RWPE2 (cell line): ENCODE data around the gene IL4R.

Experiments used
- ATAC-seq: fragments of 200-7000 bp; cut with Tn5 transposase; 3 replicates; pipeline ENCODE4 v1.9.1; 2021; ENCODE audit warnings: low read depth
- DNase-seq: peaks from one replicate; pipeline ENCODE4 v3.0.0-alpha.2; 2020; ENCODE audit warnings: low spot score
- H3K27ac ChIP-seq: fragments of 450-650 bp; 2 replicates; pipeline ENCODE4 v1.5.1; 2017; ENCODE audit warnings: mild to moderate bottlenecking; ENCODE audit not compliant: poor library complexity, severe bottlenecking
- H3K27me3 ChIP-seq: fragments of 250-450 bp; sonication (Bioruptor Pico); 2 replicates; pipeline ENCODE4 v1.5.1; 2021; ENCODE audit warnings: mild to moderate bottlenecking, moderate library complexity; ENCODE audit not compliant: insufficient read depth, poor library complexity, severe bottlenecking
- H3K36me3 ChIP-seq: fragments of 250-450 bp; sonication (Bioruptor Pico); 2 replicates; pipeline ENCODE4 v1.5.1; 2020; ENCODE audit warnings: low read depth, mild to moderate bottlenecking, moderate library complexity
- H3K4me1 ChIP-seq: fragments of 250-450 bp; sonication (Bioruptor Pico); 2 replicates; pipeline ENCODE4 v1.5.1; 2021; ENCODE audit warnings: mild to moderate bottlenecking, moderate library complexity; ENCODE audit not compliant: insufficient read depth, poor library complexity, severe bottlenecking
- H3K4me3 ChIP-seq: fragments of 250-450 bp; sonication (Bioruptor Pico); 2 replicates; pipeline ENCODE4 v1.5.1; 2021; ENCODE audit warnings: mild to moderate bottlenecking, moderate library complexity; ENCODE audit not compliant: severe bottlenecking
- H3K9me3 ChIP-seq: fragments of 250-450 bp; sonication (Bioruptor Pico); 2 replicates; pipeline ENCODE4 v1.5.1; 2021; ENCODE audit warnings: mild to moderate bottlenecking, moderate library complexity; ENCODE audit not compliant: severe bottlenecking
- TF ChIP-seq, protein P1 (sequence below): fragments of 450-650 bp; IDR thresholded peaks from one replicate; pipeline ENCODE4 v1.5.1; 2017; ENCODE audit warnings: mild to moderate bottlenecking, moderate library complexity; ENCODE audit not compliant: poor library complexity, severe bottlenecking

IL4R gene

GRCh38 chr16:27377666-27378485 lies 64.1 kb downstream of the IL4R start:
- TF ChIP-seq, protein P1, sequence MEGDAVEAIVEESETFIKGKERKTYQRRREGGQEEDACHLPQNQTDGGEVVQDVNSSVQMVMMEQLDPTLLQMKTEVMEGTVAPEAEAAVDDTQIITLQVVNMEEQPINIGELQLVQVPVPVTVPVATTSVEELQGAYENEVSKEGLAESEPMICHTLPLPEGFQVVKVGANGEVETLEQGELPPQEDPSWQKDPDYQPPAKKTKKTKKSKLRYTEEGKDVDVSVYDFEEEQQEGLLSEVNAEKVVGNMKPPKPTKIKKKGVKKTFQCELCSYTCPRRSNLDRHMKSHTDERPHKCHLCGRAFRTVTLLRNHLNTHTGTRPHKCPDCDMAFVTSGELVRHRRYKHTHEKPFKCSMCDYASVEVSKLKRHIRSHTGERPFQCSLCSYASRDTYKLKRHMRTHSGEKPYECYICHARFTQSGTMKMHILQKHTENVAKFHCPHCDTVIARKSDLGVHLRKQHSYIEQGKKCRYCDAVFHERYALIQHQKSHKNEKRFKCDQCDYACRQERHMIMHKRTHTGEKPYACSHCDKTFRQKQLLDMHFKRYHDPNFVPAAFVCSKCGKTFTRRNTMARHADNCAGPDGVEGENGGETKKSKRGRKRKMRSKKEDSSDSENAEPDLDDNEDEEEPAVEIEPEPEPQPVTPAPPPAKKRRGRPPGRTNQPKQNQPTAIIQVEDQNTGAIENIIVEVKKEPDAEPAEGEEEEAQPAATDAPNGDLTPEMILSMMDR = no peak
- DNase-seq (no peak), ATAC-seq (no peak)
- no peaks in the 10 kb centered on the region for H3K36me3 ChIP-seq
- no peak overlapping the region for H3K4me3 ChIP-seq
- no peaks in the 10 kb centered on the region for H3K27me3 ChIP-seq
- no peaks in the 10 kb centered on the region for H3K4me1 ChIP-seq
- no peak overlapping the region for H3K27ac ChIP-seq
- H3K9me3 ChIP-seq = no peaks in the 10 kb centered on the region

DNA sequence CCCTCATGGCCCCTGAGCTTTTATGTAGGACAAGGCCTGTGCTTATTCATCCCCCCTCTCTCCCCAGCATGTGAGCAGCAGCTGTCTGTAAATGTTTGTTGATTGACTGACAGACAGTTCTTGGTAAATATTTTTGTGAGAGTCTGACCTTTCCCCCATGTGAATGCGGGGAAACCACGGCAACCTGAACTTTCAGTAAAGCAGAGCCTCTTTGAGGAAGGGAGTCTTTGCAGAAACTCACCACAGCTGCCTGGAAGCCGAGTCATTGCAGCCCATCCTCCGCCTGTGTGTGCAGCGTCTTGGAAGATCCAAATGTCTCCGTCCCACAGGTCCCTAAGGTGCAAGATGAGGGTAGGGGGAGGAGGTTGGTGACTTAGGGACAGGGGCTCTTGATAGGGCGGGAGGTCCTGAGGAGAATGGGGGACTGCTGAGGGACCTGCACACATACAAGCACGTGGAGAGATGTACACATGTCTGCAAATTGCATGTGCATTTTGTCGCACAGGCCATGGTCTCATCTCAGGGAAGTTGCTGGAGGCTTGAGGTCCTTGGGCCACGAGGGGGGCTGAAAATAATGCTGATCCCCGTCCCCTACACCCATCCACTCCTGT lies 65.2 kb downstream of the IL4R start:
- Histone ChIP-seq H3K9me3 (no peaks in the 10 kb centered on the region), H3K4me1 (no peaks in the 10 kb centered on the region), H3K36me3 (no peaks in the 10 kb centered on the region), H3K27ac (no peak overlapping the region), H3K27me3 (no peaks in the 10 kb centered on the region), H3K4me3 (no peak overlapping the region)
- no peak for DNase-seq
- TF ChIP-seq, protein P1 = no peak
- no peak for ATAC-seq

DNA sequence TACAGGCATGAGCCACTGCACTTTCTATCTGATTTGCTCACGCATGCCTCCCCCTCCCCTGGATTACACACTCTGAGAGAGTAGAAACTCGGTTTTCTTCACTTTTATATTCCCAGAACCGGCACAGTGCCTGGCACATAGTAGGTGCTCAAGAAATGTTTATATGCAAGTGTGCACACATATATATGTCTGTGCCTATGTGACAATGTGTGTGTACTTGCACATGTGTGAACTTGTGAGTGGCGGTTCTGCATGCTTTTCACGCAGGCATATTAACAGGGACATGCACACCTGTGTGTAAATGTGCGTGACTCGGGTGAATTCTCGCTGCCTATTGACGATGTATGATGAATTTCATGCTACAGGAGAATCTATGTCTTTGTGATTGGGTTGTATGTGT lies 66.1 kb downstream of the IL4R start:
- ATAC-seq = no peak

DNA sequence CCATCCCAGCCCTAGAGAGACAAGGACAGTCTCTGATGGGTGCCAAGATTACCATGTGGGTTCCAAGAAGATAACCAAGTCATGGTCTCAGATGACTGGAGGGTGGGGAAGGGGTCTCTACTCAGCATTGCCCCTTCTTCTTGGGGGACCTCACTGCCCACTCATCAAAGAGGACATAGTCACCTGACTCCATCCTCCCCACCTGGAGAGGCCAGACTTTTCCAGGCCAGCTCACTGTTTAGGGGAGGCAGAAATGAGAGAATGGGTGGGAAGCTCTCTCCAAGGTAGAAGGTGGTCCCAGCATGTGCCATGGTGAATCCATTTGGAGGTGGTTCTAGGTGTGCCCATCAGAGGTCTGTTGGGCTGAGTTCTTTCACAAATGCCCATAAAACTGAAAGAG lies 67.5 kb downstream of the IL4R start:
- DNase-seq (peak; percentile 18), ATAC-seq (no peak)
- no peak overlapping the region for H3K27ac ChIP-seq
- H3K36me3 ChIP-seq = no peaks in the 10 kb centered on the region
- H3K27me3 ChIP-seq = no peaks in the 10 kb centered on the region
- TF ChIP-seq, protein P1 = no peak
- H3K9me3 ChIP-seq = no peaks in the 10 kb centered on the region
- no peak overlapping the region for H3K4me3 ChIP-seq
- H3K4me1 ChIP-seq = no peaks in the 10 kb centered on the region

More for the DNA sequence above, 66.1 kb downstream of the IL4R start:
- no peaks in the 10 kb centered on the region for H3K9me3 ChIP-seq
- H3K4me3 ChIP-seq = no peak overlapping the region
- no peaks in the 10 kb centered on the region for H3K4me1 ChIP-seq
- no peak overlapping the region for H3K27ac ChIP-seq
- no peaks in the 10 kb centered on the region for H3K27me3 ChIP-seq
- H3K36me3 ChIP-seq = no peaks in the 10 kb centered on the region
- TF ChIP-seq, protein P1 = no peak
- DNase-seq = no peak
